SU-DHL-6 (cell line): ENCODE results near the gene ISX.

ENCODE experiments used
- CTCF ChIP-seq: fragments of 200-600 bp; sonication (generic); IDR thresholded peaks from one replicate; pipeline ENCODE4 v1.5.1; 2017; ENCODE audit warnings: antibody characterized with exemption, mild to moderate bottlenecking, low read length, moderate library complexity; ENCODE audit not compliant: insufficient read depth, poor library complexity, severe bottlenecking
- EZH2phosphoT487 ChIP-seq: fragments of 200-600 bp; sonication (generic), shearing (Covaris generic); conservative IDR thresholded peaks from 2 replicates; pipeline ENCODE4 v1.6.1; 2018; ENCODE audit warnings: mild to moderate bottlenecking, antibody characterized with exemption, low read length, moderate library complexity, mixed read lengths

DNA sequence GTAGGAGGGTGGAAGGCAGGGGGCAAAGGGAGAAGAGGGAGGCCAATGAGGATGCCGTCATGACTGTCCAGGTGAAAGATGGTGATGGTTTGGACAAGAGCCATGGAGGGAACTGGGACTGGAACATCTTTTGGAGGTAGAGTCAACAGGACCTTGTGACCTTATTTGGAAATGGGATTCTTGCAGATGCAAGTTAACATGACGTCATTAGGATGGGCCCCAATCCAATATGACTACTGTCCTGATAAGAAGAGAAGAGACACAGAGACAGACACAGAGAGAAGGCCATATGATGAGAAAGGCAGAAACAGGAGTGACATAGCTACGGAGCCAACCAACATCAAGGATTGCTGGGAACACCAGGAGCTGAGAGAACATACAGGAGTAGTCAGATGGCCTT is 31.0 kb upstream of the ISX start:
- TF ChIP-seq CTCF = no peak
- no peak for TF ChIP-seq EZH2phosphoT487
